ENCODE measurements around the gene MMAA.

DNA sequence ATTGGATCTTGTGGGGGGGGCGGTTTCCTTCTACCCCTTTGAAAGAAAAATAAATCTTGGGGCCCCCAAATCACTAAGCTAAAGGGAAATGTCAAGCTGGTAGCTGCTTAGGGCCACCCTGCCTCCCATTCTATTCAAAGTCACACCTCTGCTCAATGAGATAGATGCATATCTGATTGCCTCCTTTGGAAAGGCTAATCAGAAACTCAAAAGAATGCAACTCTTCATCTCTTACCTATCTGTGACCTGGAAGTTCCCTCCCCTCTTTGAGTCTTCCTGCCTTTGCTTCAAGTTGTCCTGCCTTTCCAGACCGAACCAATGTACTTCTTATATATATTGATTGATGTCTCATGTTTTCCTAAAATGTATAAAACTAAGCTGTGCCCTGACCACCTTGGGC, 67.8 kb downstream of the MMAA start:
- TF ChIP-seq, protein P1, sequence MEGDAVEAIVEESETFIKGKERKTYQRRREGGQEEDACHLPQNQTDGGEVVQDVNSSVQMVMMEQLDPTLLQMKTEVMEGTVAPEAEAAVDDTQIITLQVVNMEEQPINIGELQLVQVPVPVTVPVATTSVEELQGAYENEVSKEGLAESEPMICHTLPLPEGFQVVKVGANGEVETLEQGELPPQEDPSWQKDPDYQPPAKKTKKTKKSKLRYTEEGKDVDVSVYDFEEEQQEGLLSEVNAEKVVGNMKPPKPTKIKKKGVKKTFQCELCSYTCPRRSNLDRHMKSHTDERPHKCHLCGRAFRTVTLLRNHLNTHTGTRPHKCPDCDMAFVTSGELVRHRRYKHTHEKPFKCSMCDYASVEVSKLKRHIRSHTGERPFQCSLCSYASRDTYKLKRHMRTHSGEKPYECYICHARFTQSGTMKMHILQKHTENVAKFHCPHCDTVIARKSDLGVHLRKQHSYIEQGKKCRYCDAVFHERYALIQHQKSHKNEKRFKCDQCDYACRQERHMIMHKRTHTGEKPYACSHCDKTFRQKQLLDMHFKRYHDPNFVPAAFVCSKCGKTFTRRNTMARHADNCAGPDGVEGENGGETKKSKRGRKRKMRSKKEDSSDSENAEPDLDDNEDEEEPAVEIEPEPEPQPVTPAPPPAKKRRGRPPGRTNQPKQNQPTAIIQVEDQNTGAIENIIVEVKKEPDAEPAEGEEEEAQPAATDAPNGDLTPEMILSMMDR (IDR thresholded peaks at IDR 0.05): no peak
- no peak for TF ChIP-seq POLR2A (IDR thresholded peaks at IDR 0.05)

Data from adrenal gland (tissue), 5 donors.